Vagina (tissue), 2 donors: ENCODE measurements around the gene SLBP.

Experiments
- CTCF ChIP-seq, 3 experiments: fragments of 450-650 bp in 2 of 3; fragments of 200-600 bp in 1 of 3; sonication (generic) in 1 of 3; IDR thresholded peaks; one replicate each; pipeline ENCODE4 v1.5.1; 2017 to 2019; ENCODE audit warnings: antibody characterized with exemption in 3 of 3, mild to moderate bottlenecking in 2 of 3, moderate library complexity in 2 of 3
- POLR2A ChIP-seq, 2 donors: fragments of 450-650 bp; IDR thresholded peaks; one replicate each; pipeline ENCODE4 v1.6.1; 2017; ENCODE audit warnings: antibody characterized with exemption in 2 of 2, mild to moderate bottlenecking in 2 of 2, moderate library complexity in 2 of 2

DNA sequence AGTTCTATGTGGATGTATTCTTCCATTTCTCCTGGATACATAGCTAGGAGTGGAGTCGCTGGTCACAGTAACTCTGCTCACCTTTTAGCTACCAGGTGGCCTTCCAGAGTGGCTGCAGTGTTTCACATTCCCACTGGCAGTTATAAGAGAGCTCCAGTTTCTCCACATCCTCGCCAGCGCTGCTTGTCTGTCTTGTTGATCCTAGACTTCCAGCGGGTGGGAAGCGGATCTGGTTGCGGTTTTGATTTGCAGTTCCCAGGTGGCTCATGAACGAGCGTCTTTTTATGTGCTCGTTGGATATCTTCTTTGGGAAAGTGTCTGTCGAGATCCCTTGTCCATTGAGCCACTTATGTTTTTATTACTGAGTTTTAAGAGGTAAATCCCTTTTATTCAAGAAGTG lies 20.8 kb upstream of the SLBP start:
- TF ChIP-seq CTCF (IDR thresholded peaks at IDR 0.05) (no peak), POLR2A (IDR thresholded peaks at IDR 0.05) (no peak)
